HEK293 (cell line): Measurements from ENCODE around the gene ACAP1.
"Not testable (repeated sequence)": the region's sequence is repeated elsewhere in the genome, so short reads cannot be mapped to it uniquely, and the experiment has no call there.

Experiments
- CTCF ChIA-PET: fragments of 350-600 bp; formaldehyde crosslinking; extraction: SDS; loops from one replicate; lab custom pipeline; 2021; ENCODE audit warnings: antibody characterized with exemption; lab: Yijun Ruan, JAX
- POLR2A ChIA-PET: fragments of 300-600 bp; formaldehyde crosslinking; extraction: SDS; loops from one replicate; lab custom pipeline; 2020; ENCODE audit warnings: antibody characterized with exemption, inconsistent platforms; lab: Yijun Ruan, JAX
- H3K27ac ChIP-seq: fragments of 200-500 bp; sonication (Bioruptor generic); 2 replicates; pipeline ENCODE4 v1.5.1; 2014; ENCODE audit warnings: low read depth, low read length, control low read depth, inconsistent platforms; ENCODE audit errors: extremely low read depth
- H3K36me3 ChIP-seq, 2 experiments: fragments of 200-500 bp in 1 of 2; sonication (Bioruptor generic) in 1 of 2; 1 replicate in 1 of 2; 2 replicates in 1 of 2; pipeline ENCODE4 v1.5.1; 2014 to 2017; ENCODE audit warnings: inconsistent platforms in 2 of 2, low read length in 2 of 2; ENCODE audit not compliant: control insufficient read depth in 2 of 2, insufficient read depth in 1 of 2
- H3K4me1 ChIP-seq: fragments of 200-500 bp; sonication (Bioruptor generic); 2 replicates; pipeline ENCODE4 v1.5.1; 2014; ENCODE audit warnings: mild to moderate bottlenecking, low read length, inconsistent platforms; ENCODE audit not compliant: control insufficient read depth, insufficient read depth
- H3K4me3 ChIP-seq: 2 replicates; pipeline ENCODE4 v1.5.1; 2011; ENCODE audit warnings: low read depth, mild to moderate bottlenecking, control low read depth, low read length, moderate library complexity
- H3K9me3 ChIP-seq: fragments of 200-500 bp; sonication (Bioruptor generic); 2 replicates; pipeline ENCODE4 v1.5.1; 2014; ENCODE audit warnings: low read depth, low read length, inconsistent platforms; ENCODE audit not compliant: control insufficient read depth, insufficient read depth
- KLF8 ChIP-seq: fragments of 450-650 bp; formaldehyde crosslinking; IDR thresholded peaks from 2 replicates; pipeline ENCODE4 v1.5.1; 2016; ENCODE audit warnings: missing biosample characterization, missing genetic modification characterization
- SCRT1 ChIP-seq: fragments of 450-650 bp; formaldehyde crosslinking; IDR thresholded peaks from 2 replicates; pipeline ENCODE4 v1.5.1; 2016; ENCODE audit warnings: missing biosample characterization, missing genetic modification characterization, borderline replicate concordance
- SCRT2 ChIP-seq: fragments of 450-650 bp; formaldehyde crosslinking; IDR thresholded peaks from 2 replicates; pipeline ENCODE4 v1.5.1; 2016; ENCODE audit warnings: missing biosample characterization, missing genetic modification characterization
- TRIM28 ChIP-seq: IDR thresholded peaks from 2 replicates; pipeline ENCODE4 v1.6.1; 2011; ENCODE audit warnings: low read length, control low read depth, borderline replicate concordance
- TSHZ1 ChIP-seq: fragments of 450-650 bp; formaldehyde crosslinking; IDR thresholded peaks from 2 replicates; pipeline ENCODE4 v1.5.1; 2016; ENCODE audit warnings: missing biosample characterization, missing genetic modification characterization, borderline replicate concordance
- ZBTB26 ChIP-seq: fragments of 450-650 bp; formaldehyde crosslinking; optimal IDR thresholded peaks from 2 replicates; pipeline ENCODE3; 2016; ENCODE audit warnings: missing biosample characterization, mild to moderate bottlenecking, missing genetic modification characterization
- ZNF350 ChIP-seq: fragments of 450-650 bp; formaldehyde crosslinking; IDR thresholded peaks from 2 replicates; pipeline ENCODE4 v1.5.0; 2017; ENCODE audit warnings: missing biosample characterization, mild to moderate bottlenecking, missing genetic modification characterization
- ZNF530 ChIP-seq: fragments of 450-650 bp; formaldehyde crosslinking; IDR thresholded peaks from 2 replicates; pipeline ENCODE4 v1.5.1; 2016; ENCODE audit warnings: low read depth, missing biosample characterization, missing genetic modification characterization
- ZNF791 ChIP-seq: fragments of 450-650 bp; formaldehyde crosslinking; IDR thresholded peaks from 2 replicates; pipeline ENCODE4 v1.5.1; 2016; ENCODE audit warnings: missing biosample characterization, missing genetic modification characterization
- TF ChIP-seq, protein P1 (sequence below): fragments of 450-650 bp; formaldehyde crosslinking; IDR thresholded peaks from 2 replicates; pipeline ENCODE4 v1.5.1; 2016; ENCODE audit warnings: missing biosample characterization, missing genetic modification characterization, borderline replicate concordance
- TF ChIP-seq, protein P2 (sequence below): fragments of 450-650 bp; IDR thresholded peaks from 2 replicates; pipeline ENCODE4 v1.5.1; 2018; ENCODE audit warnings: missing biosample characterization, mild to moderate bottlenecking, missing genetic modification characterization

ACAP1 gene

GRCh38 chr17:7334938-7335538 is 1.3 kb upstream of the ACAP1 start:
- Histone ChIP-seq H3K9me3 (no peaks in the 10 kb centered on the region), H3K36me3 (no peaks in the 10 kb centered on the region)
- CTCF ChIA-PET: interaction anchor here (0.7 to 1.9 kb wide), 5 partner anchors 10 to 55 kb away, joined by 3 to 7 read pairs (median 5); no protein-coding TSS in a partner anchor

GRCh38 chr17:7335765-7336164 is 564 bp upstream of the ACAP1 start:
- H3K4me1 ChIP-seq, H3K36me3 ChIP-seq, H3K9me3 ChIP-seq, H3K4me3 ChIP-seq, H3K27ac ChIP-seq: not testable (repeated sequence)
- CTCF ChIA-PET: interaction anchor here (0.5 to 1.9 kb wide), 8 partner anchors 10 to 344 kb away, joined by 3 to 7 read pairs (median 4); no protein-coding TSS in a partner anchor
- POLR2A ChIA-PET: interaction anchor here (1.1 kb wide), 1 partner anchor 25 kb away, joined by 3 read pairs; no protein-coding TSS in a partner anchor

More at GRCh38 chr17:7334938-7335538, 1.3 kb upstream of the ACAP1 start:
- Histone ChIP-seq H3K4me3 (no peak overlapping the region), H3K4me1 (0 out of 2 replicates have a peak, but pooled peaks cover 3% of the 10 kb centered on the region), H3K27ac (no peak overlapping the region)
- POLR2A ChIA-PET: interaction anchor here (1.2 kb wide), 1 partner anchor 10 kb away, joined by 3 read pairs; no protein-coding TSS in a partner anchor
- TF ChIP-seq SCRT1 (peak; percentile 80; the same call in 1 of the 2 replicates), KLF8 (tag by site-specific recombination) (no peak), SCRT2 (tag by site-specific recombination) (peak; percentile 95)

DNA sequence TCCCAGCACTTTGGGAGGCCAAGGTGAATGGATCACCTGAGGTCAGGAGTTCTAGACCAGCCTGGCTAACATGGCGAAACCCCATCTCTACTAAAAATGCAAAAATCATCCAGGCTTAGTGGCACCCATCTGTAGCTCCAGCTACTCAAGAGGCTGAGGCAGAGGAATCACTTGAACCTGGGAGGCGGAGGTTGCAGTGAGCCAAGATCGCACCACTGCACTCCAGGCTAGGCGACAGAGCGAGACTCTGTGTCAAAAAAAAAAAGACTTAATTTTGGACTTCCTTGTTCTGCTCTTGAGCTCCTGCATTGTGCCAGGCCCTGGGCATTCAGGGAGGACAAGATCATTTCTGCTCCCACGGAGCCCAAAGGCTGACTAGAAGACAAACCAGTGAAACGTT is 1.3 kb downstream of the ACAP1 start:
- H3K27ac ChIP-seq, H3K36me3 ChIP-seq, H3K9me3 ChIP-seq, H3K4me1 ChIP-seq, H3K4me3 ChIP-seq: not testable (repeated sequence)
- CTCF ChIA-PET: interaction anchor here (0.7 to 1.8 kb wide), 4 partner anchors 8 to 653 kb away, joined by 4 to 10 read pairs (median 6); no protein-coding TSS in a partner anchor
- POLR2A ChIA-PET: interaction anchor here (0.8 kb wide), 1 partner anchor 18 kb away, joined by 3 read pairs; no protein-coding TSS in a partner anchor

GRCh38 chr17:7340179-7340578 is 3.9 kb downstream of the ACAP1 start:
- ChIA-PET POLR2A (interaction anchor here (0.6 kb wide), 1 partner anchor 11 kb away, joined by 4 read pairs; no protein-coding TSS in a partner anchor), CTCF (interaction anchor here (0.7 kb wide), 1 partner anchor 437 kb away, joined by 3 read pairs; no protein-coding TSS in a partner anchor)
- H3K4me1 ChIP-seq: no peaks in the 10 kb centered on the region
- H3K4me3 ChIP-seq: no peak overlapping the region
- TF ChIP-seq TRIM28 (no peak), SCRT2 (tag by site-specific recombination) (peak; percentile 80), ZNF530 (no peak)
- H3K27ac ChIP-seq: no peak overlapping the region
- H3K36me3 ChIP-seq: no peaks in the 10 kb centered on the region
- no peaks in the 10 kb centered on the region for H3K9me3 ChIP-seq

DNA sequence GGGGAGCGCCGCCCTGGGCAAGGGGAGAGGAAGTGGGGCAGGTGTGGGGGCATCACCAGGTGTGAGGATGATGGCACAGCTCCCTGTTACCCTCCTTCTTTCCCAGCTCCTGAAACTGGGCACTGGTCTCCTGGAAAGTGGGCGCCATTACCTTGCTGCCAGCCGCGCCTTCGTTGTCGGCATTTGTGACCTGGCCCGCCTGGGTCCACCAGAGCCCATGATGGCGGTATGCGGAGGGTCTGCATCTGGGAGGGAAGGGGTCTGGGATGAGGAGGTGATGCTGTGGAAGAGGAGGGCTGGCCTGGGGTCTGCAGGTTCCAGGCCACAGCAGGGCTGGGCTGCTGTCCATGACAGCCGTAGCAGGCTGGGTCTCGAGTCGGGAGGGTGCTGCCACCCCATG is 5.5 kb downstream of the ACAP1 start:
- no peaks in the 10 kb centered on the region for H3K36me3 ChIP-seq
- ChIA-PET POLR2A (interaction anchor here (5.6 kb wide), 1 partner anchor 12 kb away, joined by 35 read pairs; the partner anchor contains the start of gene NEURL4), CTCF (interaction anchor here (0.7 to 5.8 kb wide), 4 partner anchors 12 to 296 kb away, joined by 3 to 29 read pairs (median 6); partner anchors contain the start of genes NEURL4 and SLC2A4)
- H3K27ac ChIP-seq: no peak overlapping the region
- no peak overlapping the region for H3K4me3 ChIP-seq
- H3K4me1 ChIP-seq: no peaks in the 10 kb centered on the region
- H3K9me3 ChIP-seq: no peaks in the 10 kb centered on the region
- TF ChIP-seq ZNF350 (tag by site-specific recombination) (no peak), ZNF791 (no peak), TSHZ1 (tag by site-specific recombination) (no peak), ZBTB26 (tag by site-specific recombination) (no peak)
- TF ChIP-seq, protein P1, sequence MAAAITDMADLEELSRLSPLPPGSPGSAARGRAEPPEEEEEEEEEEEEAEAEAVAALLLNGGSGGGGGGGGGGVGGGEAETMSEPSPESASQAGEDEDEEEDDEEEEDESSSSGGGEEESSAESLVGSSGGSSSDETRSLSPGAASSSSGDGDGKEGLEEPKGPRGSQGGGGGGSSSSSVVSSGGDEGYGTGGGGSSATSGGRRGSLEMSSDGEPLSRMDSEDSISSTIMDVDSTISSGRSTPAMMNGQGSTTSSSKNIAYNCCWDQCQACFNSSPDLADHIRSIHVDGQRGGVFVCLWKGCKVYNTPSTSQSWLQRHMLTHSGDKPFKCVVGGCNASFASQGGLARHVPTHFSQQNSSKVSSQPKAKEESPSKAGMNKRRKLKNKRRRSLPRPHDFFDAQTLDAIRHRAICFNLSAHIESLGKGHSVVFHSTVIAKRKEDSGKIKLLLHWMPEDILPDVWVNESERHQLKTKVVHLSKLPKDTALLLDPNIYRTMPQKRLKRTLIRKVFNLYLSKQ (tag by site-specific recombination): no peak
- TF ChIP-seq, protein P2, sequence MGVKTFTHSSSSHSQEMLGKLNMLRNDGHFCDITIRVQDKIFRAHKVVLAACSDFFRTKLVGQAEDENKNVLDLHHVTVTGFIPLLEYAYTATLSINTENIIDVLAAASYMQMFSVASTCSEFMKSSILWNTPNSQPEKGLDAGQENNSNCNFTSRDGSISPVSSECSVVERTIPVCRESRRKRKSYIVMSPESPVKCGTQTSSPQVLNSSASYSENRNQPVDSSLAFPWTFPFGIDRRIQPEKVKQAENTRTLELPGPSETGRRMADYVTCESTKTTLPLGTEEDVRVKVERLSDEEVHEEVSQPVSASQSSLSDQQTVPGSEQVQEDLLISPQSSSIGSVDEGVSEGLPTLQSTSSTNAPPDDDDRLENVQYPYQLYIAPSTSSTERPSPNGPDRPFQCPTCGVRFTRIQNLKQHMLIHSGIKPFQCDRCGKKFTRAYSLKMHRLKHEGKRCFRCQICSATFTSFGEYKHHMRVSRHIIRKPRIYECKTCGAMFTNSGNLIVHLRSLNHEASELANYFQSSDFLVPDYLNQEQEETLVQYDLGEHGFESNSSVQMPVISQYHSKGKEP (tag by site-specific recombination): no peak
